IPS DF 4.7 (cell line): ENCODE measurements around the gene MVK.

Source experiments
- DNase-seq: peaks from one replicate; pipeline ENCODE4 v3.0.0-alpha.2; 2013; ENCODE audit warnings: low spot score; ENCODE audit errors: extremely low read depth

The MVK gene

DNA sequence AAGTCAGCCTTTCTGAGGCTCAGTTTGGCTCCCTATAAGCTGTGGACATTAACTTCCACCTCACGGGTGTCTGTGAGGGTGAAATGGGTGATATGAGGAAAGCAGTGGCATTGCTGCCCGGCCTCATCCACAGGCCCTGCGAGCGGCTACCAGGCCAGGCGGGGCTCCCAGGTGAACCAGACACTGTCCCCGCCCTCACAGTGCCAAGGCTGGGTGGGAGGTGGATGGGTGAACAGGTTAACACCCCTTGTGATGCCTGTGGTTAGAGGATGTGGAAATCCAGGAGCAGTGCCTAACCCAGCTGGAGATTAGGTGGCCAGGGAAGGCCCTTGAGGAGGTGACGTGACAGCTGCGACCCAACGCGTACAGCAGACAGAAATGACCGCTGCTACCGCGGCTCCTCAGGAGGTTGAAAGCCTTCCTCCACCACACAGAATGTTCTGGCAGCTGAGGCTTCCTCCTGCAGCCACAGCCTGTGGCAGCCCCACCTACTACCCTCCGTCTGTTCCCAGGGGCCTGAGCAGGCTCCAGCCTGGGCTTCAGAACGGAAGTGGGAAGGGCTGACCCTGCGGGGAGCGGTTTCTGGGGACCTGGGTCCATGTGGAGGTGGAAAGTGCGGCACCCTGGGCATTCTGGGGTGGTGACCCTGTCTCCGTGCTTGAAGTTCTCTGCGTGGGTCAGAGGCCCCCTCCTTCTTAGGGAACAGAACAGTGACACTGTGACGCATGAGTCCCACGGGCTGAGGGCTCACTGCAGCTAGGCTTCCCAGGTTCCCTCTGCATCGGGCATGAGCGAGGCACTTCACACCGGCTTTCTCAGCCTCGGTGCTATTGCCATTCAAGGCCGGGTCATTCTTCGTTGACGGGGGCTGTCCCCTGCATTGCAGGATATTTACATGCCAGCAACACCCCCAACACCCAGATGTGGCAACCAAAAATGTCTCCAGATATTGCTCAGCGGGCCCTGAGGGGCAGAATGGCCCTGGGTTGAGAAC, 10.0 kb upstream of the MVK start:
- DNase-seq: no peak

DNA sequence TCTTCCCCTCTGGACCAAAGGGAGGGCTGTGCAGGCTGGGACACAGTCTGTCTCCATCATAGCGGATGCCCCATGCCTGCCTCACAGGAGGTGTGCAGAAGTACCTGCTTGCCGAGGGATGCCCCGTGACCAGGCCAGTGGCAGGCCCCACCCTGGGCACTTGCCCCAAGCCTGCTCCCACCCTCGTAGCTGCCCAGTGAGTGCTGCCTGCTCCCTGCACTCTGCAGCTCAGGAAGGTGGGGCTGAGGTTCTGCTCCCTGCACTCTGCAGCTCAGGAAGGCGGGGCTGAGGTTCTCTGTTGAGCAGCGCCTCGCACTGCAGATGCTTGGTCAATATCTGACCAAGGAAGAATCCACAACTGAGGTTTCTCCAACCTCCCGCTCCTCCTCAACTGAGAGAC, 7.2 kb upstream of the MVK start:
- DNase-seq: no peak

- DNase-seq: no peak
Observed at GRCh38 chr12:109567296-109567695, 6.3 kb upstream of the MVK start.

- no peak for DNase-seq
Observed at GRCh38 chr12:109567967-109568366, 5.6 kb upstream of the MVK start.

- no peak for DNase-seq
Observed at GRCh38 chr12:109568486-109568885, 5.1 kb upstream of the MVK start.

DNA sequence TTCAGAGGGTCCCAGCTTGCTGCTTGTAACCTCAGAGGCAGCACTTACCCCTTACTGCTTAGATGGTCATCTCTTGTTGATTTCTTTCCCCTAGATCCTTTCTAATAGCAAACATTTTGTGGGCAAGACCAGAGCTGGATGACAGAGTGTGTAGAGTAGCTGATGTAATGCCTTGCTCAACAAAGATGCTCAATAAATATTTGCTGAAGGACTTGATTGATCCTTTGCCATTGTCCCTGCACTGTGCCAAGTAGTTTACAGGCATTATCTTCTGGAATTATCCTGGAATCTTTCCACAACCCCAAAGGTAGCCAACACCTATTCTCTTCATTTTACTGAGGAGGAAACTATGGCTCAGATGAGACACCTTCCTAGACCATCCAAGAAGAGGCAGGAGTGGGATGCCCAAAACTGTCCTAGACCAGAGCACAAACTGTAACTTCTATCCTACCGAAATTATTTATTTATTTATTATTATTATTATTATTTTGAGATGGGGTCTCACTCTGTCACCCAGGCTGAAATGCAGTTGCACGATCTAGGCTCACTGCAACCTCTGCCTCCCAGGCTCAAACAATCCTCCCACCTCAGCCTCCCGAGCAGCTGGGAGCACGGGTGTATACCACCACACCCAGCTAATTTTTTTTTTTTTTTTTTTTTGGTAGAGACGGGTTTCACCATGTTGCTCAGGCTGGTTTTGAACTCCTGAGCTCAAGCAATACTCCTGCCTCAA, 1.7 kb upstream of the MVK start:
- no peak for DNase-seq

GRCh38 chr12:109572506-109572845, 1.1 kb upstream of the MVK start:
- no peak for DNase-seq

GRCh38 chr12:109573914-109574244, 285 bp downstream of the MVK start:
- DNase-seq: no peak

- DNase-seq: no peak
Observed at GRCh38 chr12:109575683-109576082, 2.1 kb downstream of the MVK start.

GRCh38 chr12:109577311-109577710, 3.7 kb downstream of the MVK start:
- no peak for DNase-seq

DNA sequence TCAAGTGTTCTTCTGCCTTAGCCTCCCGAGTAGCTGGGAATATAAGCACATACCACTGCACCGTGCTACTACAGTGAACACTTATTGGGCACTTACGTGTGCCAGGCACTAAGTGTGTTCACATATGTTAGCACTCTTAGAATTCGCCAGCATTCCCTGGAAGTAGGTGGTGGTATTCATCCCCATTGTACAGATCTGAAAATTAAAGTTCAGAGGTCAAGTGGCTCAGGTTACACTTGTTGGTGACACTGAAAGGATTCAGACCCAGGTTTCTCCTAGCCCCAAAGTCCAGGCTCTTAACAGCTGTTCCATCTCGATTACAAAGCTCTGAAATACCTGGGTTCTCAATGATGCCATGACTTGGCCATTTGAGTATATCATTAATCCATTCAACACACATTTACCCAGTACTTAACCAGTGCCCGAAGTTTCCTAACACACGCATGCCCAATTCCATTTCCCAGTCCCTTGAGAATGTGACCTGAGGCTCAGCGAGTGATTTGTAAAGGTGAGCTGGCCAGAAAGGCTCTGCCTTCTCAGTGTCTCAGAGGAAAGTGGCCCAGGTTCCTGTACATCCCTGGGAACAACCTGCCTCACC, 4.8 kb downstream of the MVK start:
- DNase-seq: no peak

DNA sequence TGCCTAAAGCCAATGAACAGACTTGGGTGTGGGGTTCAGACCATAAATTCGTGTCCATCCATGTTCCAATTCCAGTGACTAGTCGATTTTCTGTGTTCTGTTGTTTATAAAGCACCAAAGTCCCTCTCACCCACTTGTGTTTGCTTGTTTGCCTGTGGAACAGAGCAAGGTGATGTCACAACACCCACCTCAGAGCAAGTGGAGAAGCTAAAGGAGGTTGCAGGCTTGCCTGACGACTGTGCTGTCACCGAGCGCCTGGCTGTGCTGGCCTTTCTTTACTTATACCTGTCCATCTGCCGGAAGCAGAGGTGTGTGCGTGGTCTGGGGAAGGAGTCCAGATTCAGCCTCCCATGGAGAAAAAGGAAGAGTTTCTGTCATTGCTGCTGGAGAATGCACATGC, 6.0 kb downstream of the MVK start:
- DNase-seq: no peak

- no peak for DNase-seq
Observed at GRCh38 chr12:109580272-109580671, 6.7 kb downstream of the MVK start.

GRCh38 chr12:109580684-109581333, 7.2 kb downstream of the MVK start:
- DNase-seq: no peak

GRCh38 chr12:109581334-109581691, 7.7 kb downstream of the MVK start:
- DNase-seq: no peak

- no peak for DNase-seq
Observed at GRCh38 chr12:109581856-109582255, 8.3 kb downstream of the MVK start.

DNA sequence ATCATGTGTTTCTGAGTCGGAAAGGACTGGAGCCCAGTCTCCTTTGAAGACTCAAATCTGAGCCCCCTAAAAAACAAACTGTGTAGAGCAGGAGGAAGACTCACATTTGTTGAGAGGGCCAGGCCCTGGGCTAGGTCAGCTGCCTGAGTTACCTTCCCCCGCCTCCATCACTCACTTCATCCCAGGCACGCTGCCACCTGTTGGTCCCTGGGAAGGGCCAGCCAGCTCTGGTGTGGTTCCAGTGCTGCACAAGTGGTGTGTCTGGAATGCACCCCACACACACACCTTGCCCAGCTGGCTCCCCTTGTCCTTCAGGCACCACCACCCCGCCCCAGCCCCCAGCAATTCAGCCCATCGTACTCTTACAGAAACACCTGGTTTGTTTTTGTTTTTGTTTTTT, 9.0 kb downstream of the MVK start:
- DNase-seq: no peak

DNA sequence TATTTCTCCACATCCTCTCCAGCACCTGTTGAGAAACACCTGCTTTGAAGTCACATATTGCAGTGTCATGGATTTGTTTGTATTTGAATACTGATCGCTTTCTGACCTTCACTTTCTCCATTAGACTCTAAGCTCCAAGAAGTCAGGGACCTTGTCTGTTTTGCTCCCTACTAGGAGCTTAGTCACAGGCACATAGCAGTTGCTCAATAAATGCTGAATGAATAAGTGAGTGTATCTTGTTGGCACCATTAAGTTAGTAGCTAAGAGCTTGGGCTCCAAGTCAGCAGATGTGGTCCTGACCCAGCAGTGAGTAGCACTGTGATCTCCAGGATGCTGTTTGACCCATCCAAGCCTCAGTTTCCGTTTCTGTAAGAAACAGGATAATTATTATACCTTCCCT, 10.1 kb downstream of the MVK start:
- DNase-seq: no peak

GRCh38 chr12:109586385-109587296, 13.0 kb downstream of the MVK start:
- no peak for DNase-seq

DNA sequence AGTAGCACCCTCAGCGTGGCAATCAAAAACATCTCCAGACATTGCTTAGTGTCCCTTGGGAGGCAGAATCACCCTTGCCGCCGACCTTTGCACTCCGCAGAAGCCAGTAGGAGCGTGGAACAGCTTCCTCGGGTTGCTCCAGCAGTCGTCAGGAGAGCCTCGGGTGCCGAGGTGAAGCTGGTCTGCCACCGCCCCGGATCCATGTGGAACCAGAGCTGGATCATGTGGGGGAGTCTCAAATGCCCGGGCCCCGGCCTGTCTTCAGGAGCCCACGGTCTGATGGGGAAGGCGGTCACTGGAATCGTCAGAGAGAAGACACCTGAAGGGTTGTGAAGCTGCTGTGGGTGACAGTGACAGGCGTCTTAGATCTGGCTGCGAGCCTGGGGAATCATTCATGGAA, 14.3 kb downstream of the MVK start:
- no peak for DNase-seq
